GM21526 (cell line): Measurements from ENCODE around the gene PRPF6.
"Not testable (repeated sequence)": the region's sequence is repeated elsewhere in the genome, so short reads cannot be mapped to it uniquely, and the experiment has no call there.

Experiments
- ATAC-seq: cut with Tn5 transposase; IDR thresholded peaks from one replicate; pipeline ENCODE4 v1.9.1; 2021; ENCODE audit warnings: moderate library complexity; ENCODE audit not compliant: unreplicated experiment, low FRiP score

The PRPF6 gene

DNA sequence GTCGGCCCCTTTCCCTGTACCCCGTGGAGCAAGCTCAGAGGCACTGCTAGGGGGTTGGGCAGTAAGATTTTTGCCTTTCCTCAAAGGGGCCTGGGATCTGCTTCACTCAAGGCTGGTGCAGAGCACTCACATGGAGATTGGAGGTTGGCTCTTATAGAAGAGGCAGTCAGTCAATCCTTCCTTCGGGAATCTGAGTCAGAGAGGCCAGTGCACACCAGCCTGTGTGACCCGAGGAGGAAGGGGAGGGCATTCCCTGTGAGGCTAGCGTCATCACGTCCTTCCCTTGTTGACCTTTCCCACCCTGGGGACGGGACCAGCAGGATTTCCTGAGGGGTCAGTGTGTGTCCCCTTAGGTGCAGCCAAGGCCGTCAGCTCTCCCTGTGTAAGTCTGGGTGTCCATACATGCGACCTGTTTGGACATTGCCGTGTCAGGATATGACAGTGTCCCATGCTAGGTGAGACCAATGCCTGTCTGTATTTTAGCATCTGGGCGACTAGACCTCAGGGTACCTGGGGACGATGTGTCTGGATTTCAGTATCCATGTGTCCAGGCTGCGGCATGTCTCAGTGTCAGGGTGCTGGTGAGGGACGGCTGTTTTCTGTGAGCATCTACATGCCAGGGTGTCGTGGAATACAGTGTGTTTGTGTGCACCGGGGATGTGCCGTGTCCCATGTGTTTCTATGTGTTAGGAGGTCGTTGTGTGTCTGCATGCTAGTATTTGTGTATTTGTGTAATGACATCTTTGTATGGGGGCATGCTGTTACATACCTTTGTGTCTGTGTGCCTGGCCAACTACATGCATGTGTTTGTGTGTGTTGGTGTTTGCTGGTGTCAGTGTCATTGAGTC, 8.4 kb upstream of the PRPF6 start:
- ATAC-seq = no peak

DNA sequence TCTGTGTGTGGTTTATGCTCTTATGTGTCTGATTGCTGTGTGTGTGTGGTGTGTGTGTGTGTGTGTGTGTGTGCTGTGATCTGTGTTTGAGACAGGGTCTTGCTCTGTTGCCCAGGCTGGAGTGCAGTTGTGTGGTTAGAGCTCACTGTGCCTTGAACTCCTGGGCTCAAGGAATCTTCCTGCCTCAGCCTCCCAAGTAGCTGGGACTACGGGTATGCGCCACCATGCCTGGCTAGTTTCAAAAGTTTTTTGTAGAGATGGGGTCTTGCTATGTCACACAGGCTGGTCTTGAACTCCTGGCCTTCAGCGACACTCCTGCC, 7.8 kb upstream of the PRPF6 start:
- no peak for ATAC-seq

DNA sequence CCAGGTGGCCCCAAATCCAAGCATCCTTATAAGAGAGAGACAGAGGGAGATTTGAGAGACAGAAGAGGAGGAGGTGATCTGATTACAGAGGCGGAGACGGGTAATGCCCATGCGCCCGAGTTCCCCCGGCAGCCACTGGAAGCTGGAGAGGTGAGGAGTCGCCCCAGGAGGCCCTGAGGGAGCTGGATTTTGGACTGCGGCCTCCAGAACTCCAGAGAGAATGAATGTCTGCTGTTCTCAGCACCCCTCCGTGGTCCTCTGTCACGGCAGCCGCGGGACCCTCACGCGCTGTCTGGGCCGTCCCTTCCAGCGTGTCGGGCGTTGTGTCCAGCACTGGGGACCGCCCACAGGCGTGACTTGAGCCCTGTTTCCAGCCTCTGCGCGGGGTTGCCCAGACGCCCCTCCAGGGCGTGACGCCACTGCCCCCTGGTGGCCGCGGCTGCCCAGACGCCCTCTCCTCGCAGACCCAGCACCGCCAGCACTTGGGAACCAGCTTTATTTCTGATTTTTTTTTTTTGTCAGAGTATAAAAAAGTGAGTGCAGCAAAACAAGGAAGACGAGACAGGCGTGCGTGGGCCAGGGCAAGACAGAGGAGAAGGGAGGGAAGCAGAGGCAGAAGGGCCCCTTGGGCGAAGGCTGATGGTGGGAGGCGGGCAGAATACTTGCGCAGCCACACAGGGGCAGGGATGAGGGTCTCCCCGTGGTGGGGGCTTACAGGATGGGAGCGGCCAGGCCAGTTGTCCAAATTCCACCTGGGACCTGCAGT, 7.1 kb upstream of the PRPF6 start:
- ATAC-seq = no peak

DNA sequence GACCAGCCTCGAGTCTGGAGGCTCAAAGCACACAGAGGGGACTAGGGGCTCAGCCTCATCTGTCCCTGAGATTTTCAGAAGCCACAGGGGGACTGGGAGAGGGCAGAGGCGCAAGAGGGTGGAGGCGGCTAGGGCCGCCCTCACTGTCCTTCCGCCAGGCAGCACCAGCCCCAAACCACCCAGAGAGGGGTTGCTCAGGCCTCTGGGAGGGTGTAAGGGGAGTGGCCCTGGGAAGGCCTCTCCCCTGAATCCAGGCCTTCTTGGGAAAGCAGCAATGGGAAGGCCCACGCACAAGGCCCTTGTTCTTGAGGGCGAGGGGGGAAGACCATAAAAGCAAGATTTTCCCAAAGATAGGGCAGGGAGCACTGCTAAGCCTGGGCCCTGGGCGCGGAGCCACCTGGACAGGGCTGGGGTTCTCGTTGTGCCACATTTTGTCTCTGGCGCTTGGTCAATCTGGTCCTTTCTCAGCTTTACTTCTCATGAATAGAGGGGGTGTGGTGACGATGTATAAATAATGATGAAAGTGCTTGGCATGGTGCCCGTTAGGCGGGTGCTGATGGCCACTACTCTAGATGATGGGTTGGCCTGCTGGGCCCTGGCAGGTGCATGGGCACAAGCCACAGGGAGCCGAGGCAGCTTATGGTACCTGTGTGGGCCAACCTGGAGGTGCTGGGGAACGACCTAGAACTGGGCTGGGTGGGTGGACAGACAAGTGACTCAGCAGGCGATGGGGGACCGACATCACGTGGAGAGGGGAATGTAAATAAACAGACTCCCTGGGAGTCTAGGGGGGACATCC, 6.3 kb upstream of the PRPF6 start:
- no peak for ATAC-seq

DNA sequence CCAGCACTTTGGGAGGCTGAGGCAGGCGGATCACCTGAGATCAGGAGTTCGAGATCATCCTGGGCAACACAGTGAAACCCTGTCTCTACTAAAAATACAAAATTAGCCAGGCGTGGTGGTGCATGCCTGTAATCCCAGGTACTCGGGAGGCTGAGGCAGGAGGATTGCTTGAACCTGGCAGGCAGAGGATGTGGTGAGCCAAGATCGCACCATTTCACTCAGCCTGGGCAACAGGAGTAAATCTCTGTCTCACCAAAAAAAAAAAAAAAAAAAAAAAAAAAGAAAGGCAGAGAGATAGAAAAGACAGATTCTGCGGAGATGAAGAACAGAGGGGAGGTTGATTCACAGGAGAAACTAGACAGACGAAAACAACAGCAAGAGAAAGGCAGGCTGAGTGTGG, 4.4 kb upstream of the PRPF6 start:
- ATAC-seq = not testable (repeated sequence)

DNA sequence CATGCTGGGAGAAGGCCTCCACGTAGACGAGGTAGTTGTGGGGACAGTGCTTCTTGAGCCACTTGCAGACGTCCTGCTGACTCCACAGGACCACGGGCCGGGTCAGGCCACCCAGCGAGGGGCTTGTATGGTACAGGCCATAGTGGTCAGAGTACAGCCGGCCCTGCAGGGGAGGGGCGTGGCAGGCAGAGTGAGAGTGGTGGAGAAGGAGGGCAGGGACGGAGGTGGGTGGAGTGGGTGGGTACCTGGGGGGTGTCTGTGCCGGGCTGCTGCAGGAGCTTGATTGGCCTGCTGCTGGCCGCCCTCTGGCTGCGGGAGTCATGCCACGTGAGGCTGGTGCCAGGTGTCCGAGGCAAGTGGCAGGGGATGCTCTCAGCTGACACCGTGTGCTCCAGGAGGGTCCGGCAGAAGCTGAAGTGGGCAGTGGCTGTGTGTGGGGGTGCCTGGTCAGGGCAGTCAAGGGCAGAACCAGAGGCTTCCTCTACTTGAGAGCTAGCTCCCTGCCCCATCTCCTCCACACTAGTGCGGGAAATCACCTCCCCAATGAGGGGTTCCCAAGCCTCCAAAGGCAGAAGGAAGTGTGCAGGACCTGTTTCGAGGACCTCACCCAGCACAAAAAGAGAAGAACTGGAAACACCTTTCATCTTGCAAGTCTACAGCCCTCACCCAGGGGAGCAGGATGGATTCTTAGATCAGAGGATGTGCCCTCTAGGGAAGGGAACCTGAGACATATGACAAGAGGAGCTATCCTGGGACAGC, 3.8 kb upstream of the PRPF6 start:
- ATAC-seq = no peak

DNA sequence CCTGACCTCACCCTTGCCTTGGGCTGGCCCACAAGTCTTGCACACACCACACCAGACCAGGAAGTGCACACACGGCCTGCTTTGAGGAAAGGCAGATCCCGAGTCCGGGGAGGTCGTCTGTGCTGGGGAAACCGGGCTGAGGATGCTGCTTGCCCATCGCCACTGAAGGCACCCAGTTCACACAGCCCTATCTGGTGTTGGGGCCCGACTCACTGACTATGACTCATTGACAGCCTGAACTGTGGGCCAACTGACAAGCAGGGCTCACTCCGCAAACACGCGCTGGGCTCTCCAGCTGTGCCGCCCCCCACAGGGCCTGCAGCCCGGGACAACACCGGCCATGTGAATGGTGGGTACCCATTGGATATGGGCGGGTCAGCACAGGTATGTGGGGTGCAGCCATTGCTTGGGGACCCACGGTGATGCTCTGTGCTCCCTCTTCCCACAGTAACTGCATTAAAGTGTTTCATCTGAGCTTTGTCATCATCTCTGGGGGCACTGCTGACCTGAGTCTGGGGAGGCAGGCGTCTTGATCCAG, 3.1 kb upstream of the PRPF6 start:
- no peak for ATAC-seq

DNA sequence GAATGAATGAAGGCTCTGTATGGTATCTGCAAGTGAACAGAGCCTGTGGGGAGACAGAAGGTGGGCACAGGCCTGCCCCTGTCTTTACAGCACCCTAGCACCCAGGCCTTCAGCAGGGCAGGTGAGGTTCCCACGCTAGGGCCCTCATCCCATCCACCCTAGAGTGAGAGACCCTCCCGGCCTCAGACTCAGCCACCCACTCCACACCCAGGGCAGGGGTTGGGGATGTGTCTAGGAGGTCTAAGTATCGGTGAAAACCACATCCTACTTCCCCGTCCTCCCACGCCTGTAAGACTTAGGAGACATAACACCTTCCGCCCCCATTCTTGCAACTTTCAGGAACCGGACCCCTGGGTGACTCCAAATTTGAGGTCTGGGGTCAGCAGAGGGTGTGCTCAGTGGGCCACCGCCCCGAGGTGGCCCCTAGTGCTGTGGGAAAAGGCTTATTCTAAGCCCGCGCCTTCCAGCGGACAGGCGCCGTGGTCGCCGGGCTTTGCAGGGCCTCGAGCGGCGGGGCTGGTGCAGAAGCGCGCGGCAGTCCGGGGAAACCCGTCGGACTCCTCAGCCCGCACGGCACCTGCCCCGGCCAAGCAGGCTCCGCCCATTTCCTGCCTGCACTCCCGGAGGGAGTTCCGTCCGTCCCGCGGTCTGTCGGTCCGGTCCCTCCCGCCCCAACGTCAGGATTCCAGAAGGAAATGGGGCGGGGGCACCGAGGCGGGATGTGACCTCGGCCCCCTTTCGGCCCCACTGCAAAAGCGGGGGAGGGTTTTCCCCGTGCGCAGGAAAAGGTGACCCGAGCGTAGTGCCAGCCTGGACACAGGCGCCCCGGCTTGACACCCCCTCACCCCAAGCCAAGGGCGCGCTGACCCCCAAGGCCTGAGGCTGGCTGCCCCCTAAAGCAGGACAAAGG, 2.4 kb upstream of the PRPF6 start:
- no peak for ATAC-seq

DNA sequence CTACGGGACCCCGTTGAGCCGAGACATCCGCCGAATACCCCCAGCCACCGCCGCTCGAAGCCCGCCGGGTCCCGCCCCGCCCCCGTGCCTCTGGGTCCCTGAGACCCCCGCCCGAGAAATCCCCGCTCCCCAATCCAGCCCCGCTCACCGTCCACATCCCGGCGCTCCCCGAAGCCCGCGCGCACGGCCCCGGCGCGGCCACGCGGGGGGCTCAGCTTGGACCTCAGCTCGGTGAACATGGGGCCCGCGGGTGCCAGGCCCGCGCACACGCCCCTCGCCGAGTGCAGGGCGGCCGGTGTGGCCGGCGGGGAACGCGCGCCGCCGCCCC, 1.7 kb upstream of the PRPF6 start:
- ATAC-seq = no peak

DNA sequence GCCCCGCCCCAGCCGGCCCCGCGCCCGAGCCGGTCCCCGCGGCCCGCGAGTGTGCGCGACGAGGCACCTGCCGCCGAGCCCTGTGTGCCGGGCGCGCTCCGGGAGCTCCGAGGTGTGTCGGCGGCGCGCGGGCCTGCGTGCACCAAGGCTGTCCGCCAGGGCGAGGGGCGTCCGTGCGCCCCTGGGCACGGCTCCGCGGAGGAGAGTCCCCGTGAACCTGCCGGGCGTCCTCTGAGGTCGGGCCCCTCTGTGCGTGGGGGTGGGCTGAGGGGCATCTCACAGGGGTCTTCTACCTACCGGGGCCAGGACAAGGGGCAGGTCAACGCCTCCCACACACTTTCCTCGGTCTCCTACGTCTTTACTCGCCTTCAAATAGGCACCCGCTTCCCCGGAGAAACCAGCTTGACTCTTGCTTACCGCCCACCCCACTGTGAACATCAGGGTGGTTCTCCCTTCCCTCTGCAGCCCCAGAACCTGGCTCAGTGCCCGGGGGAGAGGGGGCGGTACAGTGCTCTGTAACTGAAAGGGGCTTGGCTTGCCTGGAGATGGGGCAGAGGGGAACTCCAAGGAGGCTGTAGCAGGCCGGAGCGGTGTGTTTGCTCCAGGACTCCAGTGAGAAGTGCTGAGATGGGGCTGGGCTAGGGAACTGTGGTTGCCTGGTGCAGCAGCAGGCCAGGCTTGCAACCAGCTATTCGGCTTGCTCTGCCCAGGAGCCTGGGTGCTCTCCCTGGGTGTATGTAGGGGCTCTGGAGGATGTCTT, 1.2 kb upstream of the PRPF6 start, which contains the start of gene SAMD10:
TSS of gene SAMD10 (minus strand) at position 86 of the 760 bp plus-strand sequence. CDS start 175 bp downstream, outside the sequence.
- ATAC-seq = no peak

DNA sequence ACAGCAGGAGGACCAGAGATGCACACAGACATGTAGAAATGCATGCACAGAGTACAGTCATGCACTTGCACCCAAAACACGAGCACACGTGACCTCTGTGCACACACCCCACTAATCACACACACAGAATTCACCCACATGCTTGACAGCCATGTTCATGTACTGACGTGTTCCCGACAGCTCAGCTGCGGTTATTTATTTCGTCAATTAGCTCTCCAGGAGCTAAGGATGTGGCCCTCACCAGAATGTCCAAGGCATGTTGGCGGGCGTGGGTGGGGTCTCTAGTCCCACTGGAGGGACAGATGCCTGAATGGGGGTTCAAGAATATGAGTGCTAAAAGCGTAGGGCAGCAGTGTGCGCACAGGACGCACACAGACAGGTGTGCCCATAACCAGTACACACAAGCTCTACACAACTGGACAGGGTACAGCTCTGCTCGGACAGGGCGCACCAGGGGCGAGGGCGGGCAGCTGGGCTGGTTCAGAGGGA, 571 bp upstream of the PRPF6 start:
- ATAC-seq = no peak

DNA sequence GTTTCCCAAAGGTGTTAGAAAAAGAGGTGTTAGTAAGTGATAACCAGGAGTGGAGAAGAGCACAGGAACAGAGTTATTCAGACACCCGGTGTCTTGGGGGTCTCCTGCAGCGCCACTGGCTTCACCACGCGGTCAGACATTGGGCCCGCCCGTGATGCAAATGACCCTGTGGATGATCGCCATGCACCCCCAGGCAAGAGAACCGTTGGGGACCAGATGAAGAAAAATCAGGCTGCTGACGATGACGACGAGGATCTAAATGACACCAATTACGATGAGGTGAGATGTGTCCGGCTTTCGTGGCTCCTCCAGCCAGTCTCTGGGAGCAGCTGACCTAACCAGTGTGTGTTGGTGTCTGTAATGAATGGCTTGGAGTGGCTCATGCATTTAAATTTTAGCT, 2.0 kb downstream of the PRPF6 start:
- no peak for ATAC-seq

DNA sequence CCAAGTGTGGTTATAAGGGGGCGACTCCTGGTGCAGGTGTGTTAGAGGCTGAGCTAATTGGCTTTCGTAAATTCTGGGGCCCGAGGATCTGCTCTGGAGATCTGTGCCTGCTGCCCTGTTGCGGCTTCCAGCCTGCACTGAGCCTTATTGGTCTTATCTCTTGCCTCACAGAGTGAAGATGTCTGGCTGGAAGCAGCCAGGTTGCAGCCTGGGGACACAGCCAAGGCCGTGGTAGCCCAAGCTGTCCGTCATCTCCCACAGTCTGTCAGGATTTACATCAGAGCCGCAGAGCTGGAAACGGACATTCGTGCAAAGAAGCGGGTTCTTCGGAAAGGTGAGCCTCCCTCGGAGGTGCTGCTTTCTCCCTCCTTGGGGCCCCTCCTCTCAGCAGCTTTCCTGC, 20.0 kb downstream of the PRPF6 start:
- no peak for ATAC-seq

DNA sequence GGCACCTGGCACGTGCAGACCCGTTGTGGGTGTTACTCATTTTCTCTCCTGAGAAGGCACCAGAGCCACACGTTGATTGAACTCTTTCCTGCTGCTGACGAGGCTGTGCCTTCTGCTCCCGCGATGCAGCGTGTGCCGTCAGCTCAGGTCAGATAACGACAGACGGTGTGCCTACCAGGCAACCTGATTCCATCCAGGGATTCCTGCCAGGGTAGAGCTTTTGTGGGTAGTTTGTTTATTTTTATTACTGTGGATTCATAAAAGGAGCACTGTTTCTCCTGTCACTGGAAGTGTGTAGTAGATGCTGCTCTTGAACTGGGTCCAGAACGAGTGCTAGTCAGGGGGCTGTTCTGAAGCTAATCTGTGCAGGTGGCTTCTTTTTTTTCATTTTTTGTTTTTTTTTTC, 20.7 kb downstream of the PRPF6 start:
- no peak for ATAC-seq

DNA sequence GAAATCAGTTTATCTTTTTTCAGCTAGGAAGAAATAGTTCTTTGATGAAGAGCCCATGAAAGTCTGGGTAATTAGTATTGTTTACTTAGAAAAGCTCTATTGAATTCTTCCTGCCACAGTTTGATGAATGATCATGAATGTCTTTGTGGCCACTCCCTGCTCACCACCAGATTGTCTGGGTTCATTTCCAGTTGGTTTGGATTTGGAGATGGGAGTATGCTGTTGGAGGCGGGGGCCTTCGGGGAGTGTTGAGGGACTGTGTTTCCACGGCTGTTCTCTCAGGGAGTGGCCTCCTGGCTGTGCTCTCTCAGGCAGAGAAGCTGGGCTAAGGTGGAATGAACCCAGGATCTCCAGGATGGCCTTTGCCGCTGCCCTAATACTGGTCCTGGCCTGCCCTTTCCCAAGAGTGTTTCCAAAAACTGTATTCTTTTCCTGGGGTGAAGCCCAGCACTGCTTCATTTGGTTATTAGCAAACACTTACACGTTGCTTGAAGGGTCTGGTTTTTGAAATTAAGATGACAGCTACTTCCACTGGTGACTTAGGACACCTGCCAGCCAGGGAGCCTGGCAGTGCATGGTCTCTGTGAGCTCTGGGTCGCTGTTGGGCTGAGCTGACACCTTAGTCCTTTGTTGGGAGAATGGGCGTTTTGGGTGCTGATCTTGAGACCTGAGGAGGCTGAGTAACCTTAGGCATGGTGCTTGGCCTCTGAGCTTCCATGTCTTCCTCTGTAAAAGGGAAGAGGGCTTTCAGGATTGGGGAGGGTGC, 23.2 kb downstream of the PRPF6 start:
- ATAC-seq = no peak

DNA sequence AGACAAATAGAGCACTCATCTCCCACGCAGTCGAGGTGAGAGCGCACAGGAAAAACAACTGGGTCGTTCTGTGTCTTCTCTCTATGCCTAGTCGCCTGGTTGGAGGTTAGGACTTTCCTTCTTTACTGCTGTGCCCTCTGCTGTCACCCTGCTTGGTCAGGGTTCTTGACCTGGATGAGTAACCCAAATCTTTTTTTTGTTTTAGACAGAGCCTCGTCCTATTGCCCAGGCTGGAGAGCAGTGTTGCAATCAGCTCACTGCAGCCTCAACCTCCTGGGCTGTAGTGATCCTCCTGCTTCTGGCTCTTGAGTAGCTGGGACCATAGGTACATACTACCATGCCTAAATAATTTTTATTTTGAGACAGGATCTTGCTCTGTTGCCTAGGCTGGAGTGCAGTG, 24.5 kb downstream of the PRPF6 start:
- no peak for ATAC-seq

DNA sequence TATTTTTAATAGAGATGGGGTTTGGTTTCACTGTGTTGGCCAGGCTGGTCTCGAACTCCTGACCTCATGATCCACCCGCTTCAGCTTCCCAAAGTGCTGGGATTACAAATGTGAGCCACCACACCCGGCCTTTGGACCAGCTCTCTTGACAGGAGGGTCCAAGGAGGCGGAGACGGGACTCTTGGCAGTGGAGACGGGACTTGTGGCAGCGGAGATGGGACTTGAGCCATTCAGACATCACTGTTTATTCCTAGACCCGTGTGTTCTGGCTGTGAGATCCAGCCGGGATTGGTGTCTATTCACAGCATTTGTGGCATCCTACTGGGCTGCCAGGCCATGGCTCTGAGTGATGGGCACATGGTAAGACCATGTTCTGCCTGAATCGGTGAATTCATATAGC, 25.6 kb downstream of the PRPF6 start:
- no peak for ATAC-seq

DNA sequence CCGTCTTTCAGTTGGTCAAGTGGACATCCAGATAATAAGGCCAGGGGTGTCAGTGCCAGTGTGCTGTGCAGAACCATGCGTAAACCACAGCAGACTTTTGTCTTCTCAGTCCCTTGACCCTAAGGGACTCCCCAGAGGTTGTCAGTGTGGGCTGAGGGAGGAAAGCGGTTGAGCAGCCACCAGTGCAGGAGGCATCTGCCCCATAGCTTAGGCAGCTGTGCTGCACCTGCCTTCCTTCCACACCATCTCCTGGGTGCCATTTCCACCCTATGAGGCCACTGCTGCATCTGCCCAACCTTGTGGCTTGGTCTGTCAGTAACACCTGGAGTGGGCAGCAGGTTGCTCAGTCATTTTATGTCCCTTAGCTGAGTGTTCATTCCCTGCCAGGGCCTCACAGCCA, 26.0 kb downstream of the PRPF6 start:
- no peak for ATAC-seq
